GM12878 (cell line): ENCODE results near the gene STON1. TPM values are rescaled to one million over a fixed set of nuclear protein-coding genes. Genes with fewer than 3 reads are reported as not detected.

Experiments
- ATAC-seq: fragments of 200-7000 bp; cut with Tn5 transposase; 3 replicates; pipeline ENCODE4 v1.9.1; 2020; ENCODE audit warnings: mild to moderate bottlenecking, moderate library complexity
- BruUV-seq: library from RNA; stranded (reverse); fragments of 400-500 nt; replicated peaks from 2 replicates; lab custom pipeline; 2021; lab: Mats Ljungman, UMichigan
- CTCF ChIA-PET: fragments of 300-600 bp; sonication (Branson Sonifier 250); formaldehyde crosslinking; extraction: SDS; loops from one replicate; lab custom pipeline; 2021; ENCODE audit warnings: inconsistent platforms; lab: Yijun Ruan, JAX
- POLR2A ChIA-PET: fragments of 350-600 bp; formaldehyde crosslinking; extraction: SDS; loops from one replicate; lab custom pipeline; 2021; ENCODE audit warnings: inconsistent platforms; lab: Charles Lee
- RAD21 ChIA-PET: fragments of 300-600 bp; sonication (Branson Sonifier 250); formaldehyde crosslinking; loops from one replicate; lab custom pipeline; 2023; ENCODE audit warnings: antibody characterized with exemption; ENCODE audit not compliant: unreplicated experiment; lab: Charles Lee
- SMC1A ChIA-PET: fragments of 300-600 bp; sonication (Branson Sonifier 250); formaldehyde crosslinking; loops from one replicate; lab custom pipeline; 2023; ENCODE audit not compliant: unreplicated experiment, uncharacterized antibody; lab: Charles Lee
- DNase-seq: peaks from one replicate; pipeline ENCODE4 v3.0.0-alpha.2; 2011; ENCODE audit warnings: low read depth, low spot score
- FAIRE-seq: peaks from 3 replicates; lab custom pipeline; 2011; peaks lifted over from hg19 to GRCh38; lab: Jason Lieb, UNC
- H2AFZ ChIP-seq: 2 replicates; pipeline ENCODE4 v1.6.0; 2011; ENCODE audit warnings: low read depth, low read length, control low read depth; ENCODE audit not compliant: control insufficient read depth
- H3K27ac ChIP-seq: 2 replicates; pipeline ENCODE4 v1.5.1; 2011; ENCODE audit warnings: control low read depth; ENCODE audit not compliant: control insufficient read depth, insufficient read depth
- H3K27me3 ChIP-seq, 2 experiments: replicated peaks in 1 of 2; 2 replicates each; pipeline versions ENCODE4 v1.6.0 to v1.6.1; 2011; ENCODE audit warnings: low read length in 1 of 2; ENCODE audit not compliant: control insufficient read depth in 2 of 2, insufficient read depth in 2 of 2
- H3K36me3 ChIP-seq, 2 experiments: 2 replicates each; pipeline ENCODE4 v1.5.1; 2011; ENCODE audit warnings: low read length in 1 of 2; ENCODE audit not compliant: control insufficient read depth in 2 of 2, insufficient read depth in 2 of 2
- H3K4me1 ChIP-seq: 2 replicates; pipeline ENCODE4 v1.6.1; 2011; ENCODE audit warnings: mild to moderate bottlenecking, low read length, moderate library complexity, mixed read lengths; ENCODE audit not compliant: control insufficient read depth, insufficient read depth
- H3K4me2 ChIP-seq: 2 replicates; pipeline ENCODE4 v1.6.0; 2011; ENCODE audit warnings: control low read depth; ENCODE audit not compliant: control insufficient read depth, insufficient read depth
- H3K4me3 ChIP-seq: fragments of 200-600 bp; sonication (generic); 2 replicates; pipeline ENCODE4 v1.5.1; 2016
- H3K79me2 ChIP-seq: 2 replicates; pipeline ENCODE4 v1.6.0; 2011; ENCODE audit warnings: low read length; ENCODE audit not compliant: control insufficient read depth, insufficient read depth
- H3K9ac ChIP-seq: 2 replicates; pipeline ENCODE4 v1.8.0; 2011; ENCODE audit warnings: low read length, control low read depth, mixed read lengths; ENCODE audit not compliant: control insufficient read depth, insufficient read depth
- H3K9me3 ChIP-seq: replicated peaks from 3 replicates; pipeline ENCODE4 v1.5.1; 2011; ENCODE audit warnings: mild to moderate bottlenecking, low read length; ENCODE audit not compliant: control insufficient read depth, insufficient read depth
- H4K20me1 ChIP-seq: 2 replicates; pipeline ENCODE4 v1.6.0; 2011; ENCODE audit not compliant: control insufficient read depth, insufficient read depth
- BACH1 ChIP-seq: fragments of 450-650 bp; IDR thresholded peaks from 2 replicates; pipeline ENCODE4 v1.6.1; 2017; ENCODE audit warnings: mild to moderate bottlenecking, borderline replicate concordance
- BCL11A ChIP-seq: IDR thresholded peaks from 2 replicates; pipeline ENCODE4 v1.6.1; 2011; ENCODE audit warnings: low read depth, low read length
- CHD4 ChIP-seq: fragments of 200-600 bp; sonication (generic); IDR thresholded peaks from 2 replicates; pipeline ENCODE4 v1.6.1; 2016; ENCODE audit warnings: mild to moderate bottlenecking
- EED ChIP-seq: sonication (generic); IDR thresholded peaks from 2 replicates; pipeline ENCODE4 v1.6.1; 2016; ENCODE audit warnings: antibody characterized with exemption, low read depth
- SIN3A ChIP-seq: IDR thresholded peaks from 2 replicates; pipeline ENCODE4 v1.6.1; 2012; ENCODE audit warnings: low read depth, low read length, improper control_type of control experiment
- SIX5 ChIP-seq: IDR thresholded peaks from 2 replicates; pipeline ENCODE4 v1.6.1; 2011; ENCODE audit warnings: mild to moderate bottlenecking, low read depth, low read length, moderate library complexity; ENCODE audit not compliant: severe bottlenecking
- TCF3 ChIP-seq: IDR thresholded peaks from 2 replicates; pipeline ENCODE4 v1.6.1; 2012; ENCODE audit warnings: low read depth, mild to moderate bottlenecking, low read length, borderline replicate concordance; ENCODE audit not compliant: insufficient read depth
- WGBS: methylation state at CpG from one replicate; pipeline ENCODE4 v1.1.6; 2016; ENCODE audit warnings: low lambda C conversion rate; ENCODE audit not compliant: insufficient replicate concordance, insufficient coverage; ENCODE audit errors: missing lambda C conversion rate; 5-methylcytosine and 5-hydroxymethylcytosine counted together
- in situ Hi-C: fragments of 300-500 bp; cut with MboI; formaldehyde crosslinking; loops from 9 replicates; pipeline ENCODE4 v1.14.3; 2018; ENCODE audit warnings: mixed read lengths
- intact Hi-C: fragments of 100-400 bp; cut with micrococcal nuclease; formaldehyde crosslinking; loops from one replicate; pipeline ENCODE4 v1.14.2; 2022; ENCODE audit not compliant: unreplicated experiment
- polyA plus RNA-seq, 11 experiments: library from polyadenylated mRNA; depleted of rRNA in 4 of 11; unstranded in 6 of 11; stranded (reverse) in 5 of 11; fragments of >200 nt; fragmentation: Nextera tagmentation in 4 of 11; fragmentation: Illumina TruSeq in 1 of 11; extraction: Ambion mirVana in 4 of 11; extraction: Trizol in 1 of 11; gene quantifications; 1 replicate in 1 of 11; 2 replicates in 10 of 11; pipeline versions ENCODE4 v1.2.1 to v1.2.3, GENCODE V29; 2011 to 2016; ENCODE audit warnings: inconsistent platforms in 2 of 11, missing spikeins in 2 of 11, low read depth in 1 of 11
- total RNA-seq, 4 experiments: library from RNA; depleted of rRNA in 3 of 4; stranded (reverse); fragments of >200 nt in 3 of 4; fragmentation: Illumina TruSeq in 1 of 4; extraction: Trizol in 1 of 4; gene quantifications; 2 replicates each; pipeline versions ENCODE4 v1.2.1 to v1.2.3, GENCODE V29; 2013 to 2021
- TF ChIP-seq, protein P1 (sequence below): IDR thresholded peaks from 2 replicates; pipeline ENCODE4 v1.6.1; 2011; ENCODE audit warnings: borderline replicate concordance, low read depth, mild to moderate bottlenecking, moderate library complexity, low read length; ENCODE audit not compliant: insufficient read depth, poor library complexity, severe bottlenecking

STON1 gene
- total and polyA plus RNA-seq, 10 of the 15 experiments (the other 5 are each of a cell fraction or from before 2014, with no cell fraction given) = 0.11 to 0.90 (median 0.22) TPM; not detected in 2

- in situ Hi-C loops = no loop called here
- no peak overlapping the region for H3K4me2 ChIP-seq
- H3K27ac ChIP-seq = no peak overlapping the region
- ATAC-seq (no peak), FAIRE-seq (no peak), DNase-seq (no peak)
- H3K4me3 ChIP-seq = no peak overlapping the region
- no peaks in the 10 kb centered on the region for H3K27me3 ChIP-seq
- ChIA-PET POLR2A (no interaction called here), RAD21 (no interaction called here), CTCF (no interaction called here), SMC1A (interaction anchor here (1.6 kb wide), 1 partner anchor 39 kb away, joined by 6 read pairs; no protein-coding TSS in a partner anchor)
- H3K36me3 ChIP-seq = peaks cover 0 to 14% of the 10 kb centered on the region in 2 experiments; a peak in 2 of 4 replicates
- no peak overlapping the region for H3K9ac ChIP-seq
- no peaks in the 10 kb centered on the region for H3K4me1 ChIP-seq
- TF ChIP-seq CHD4 (no peak), SIX5 (no peak)
- TF ChIP-seq, protein P1, sequence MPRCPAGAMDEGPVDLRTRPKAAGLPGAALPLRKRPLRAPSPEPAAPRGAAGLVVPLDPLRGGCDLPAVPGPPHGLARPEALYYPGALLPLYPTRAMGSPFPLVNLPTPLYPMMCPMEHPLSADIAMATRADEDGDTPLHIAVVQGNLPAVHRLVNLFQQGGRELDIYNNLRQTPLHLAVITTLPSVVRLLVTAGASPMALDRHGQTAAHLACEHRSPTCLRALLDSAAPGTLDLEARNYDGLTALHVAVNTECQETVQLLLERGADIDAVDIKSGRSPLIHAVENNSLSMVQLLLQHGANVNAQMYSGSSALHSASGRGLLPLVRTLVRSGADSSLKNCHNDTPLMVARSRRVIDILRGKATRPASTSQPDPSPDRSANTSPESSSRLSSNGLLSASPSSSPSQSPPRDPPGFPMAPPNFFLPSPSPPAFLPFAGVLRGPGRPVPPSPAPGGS = no peak
- 97% methylated on average over 3 of the region's 3 CpGs for WGBS
- H3K9me3 ChIP-seq = no peaks in the 10 kb centered on the region
- no peak overlapping the region for H2AFZ ChIP-seq
- intact Hi-C loops = no loop called here
- BruUV-seq = no TSS peak
- no peaks in the 10 kb centered on the region for H4K20me1 ChIP-seq
- H3K79me2 ChIP-seq = no peaks in the 10 kb centered on the region
These were observed 41.4 kb upstream of the STON1 start for GRCh38 chr2:48488545-48488944.

- Histone ChIP-seq H3K27ac (no peak overlapping the region), H4K20me1 (no peaks in the 10 kb centered on the region), H3K36me3 (peaks cover 0 to 29% of the 10 kb centered on the region in 2 experiments; a peak in 2 of 4 replicates), H3K4me1 (no peaks in the 10 kb centered on the region), H3K9me3 (no peaks in the 10 kb centered on the region), H2AFZ (no peak overlapping the region), H3K27me3 (no peaks in the 10 kb centered on the region), H3K4me2 (no peak overlapping the region), H3K9ac (no peak overlapping the region), H3K4me3 (no peak overlapping the region), H3K79me2 (no peaks in the 10 kb centered on the region)
- ChIA-PET CTCF (no interaction called here), RAD21 (no interaction called here), SMC1A (no interaction called here), POLR2A (no interaction called here)
- ATAC-seq = no peak
- intact Hi-C loops (no loop called here), in situ Hi-C loops (no loop called here)
- WGBS = 91% methylated on average over 2 of the region's 2 CpGs
- FAIRE-seq = no peak
- TF ChIP-seq SIN3A (no peak), TCF3 (no peak), BCL11A (no peak), EED (no peak), BACH1 (no peak)
- no TSS peak for BruUV-seq
- no peak for DNase-seq
These were observed 33.1 kb upstream of the STON1 start for GRCh38 chr2:48496849-48497248.
